Suppressor macrophage treated with lipopolysaccharide for 1 hour (primary cell): ENCODE data around the gene ZNF518A.

Experiments used
- DNase-seq, 3 donors: peaks; one replicate each; pipeline ENCODE4 v3.0.0-alpha.2; 2020 to 2022

The ZNF518A gene

GRCh38 chr10:96129387-96130325 lies at the start of gene ZNF518A:
Gene ZNF518A, plus strand, starts transcription at chr10:96130297. Its CDS starts 26,026 bp downstream, at chr10:96156323.
- peak; percentile 96 to 97 (median 97) for DNase-seq

GRCh38 chr10:96082153-96082552 lies 47.9 kb upstream of the ZNF518A start:
- no peak for DNase-seq

- DNase-seq = no peak
Observed at GRCh38 chr10:96082748-96083147, 47.3 kb upstream of the ZNF518A start.

GRCh38 chr10:96089116-96089515 lies 41.0 kb upstream of the ZNF518A start:
- peak in 1 of 3 donors; percentile 7 for DNase-seq

- DNase-seq = peak; percentile 95 to 97 (median 96)
Observed at GRCh38 chr10:96089670-96090462, 40.2 kb upstream of the ZNF518A start.

GRCh38 chr10:96090463-96090800 lies 39.7 kb upstream of the ZNF518A start:
- no peak for DNase-seq

GRCh38 chr10:96092999-96093767 lies 36.9 kb upstream of the ZNF518A start:
- DNase-seq = peak; percentile 11 to 45 (median 43)

- DNase-seq = no peak
Observed at GRCh38 chr10:96093948-96094347, 36.1 kb upstream of the ZNF518A start.

- DNase-seq = no peak
Observed at GRCh38 chr10:96096958-96097357, 33.1 kb upstream of the ZNF518A start.

- no peak for DNase-seq
Observed at GRCh38 chr10:96097865-96098264, 32.2 kb upstream of the ZNF518A start.

- DNase-seq = no peak
Observed at GRCh38 chr10:96107623-96108038, 22.5 kb upstream of the ZNF518A start.

GRCh38 chr10:96112531-96112930 lies 17.6 kb upstream of the ZNF518A start:
- DNase-seq = no peak

- DNase-seq = no peak
Observed at GRCh38 chr10:96118604-96119450, 11.3 kb upstream of the ZNF518A start.

GRCh38 chr10:96122824-96123223 lies 7.3 kb upstream of the ZNF518A start:
- no peak for DNase-seq

GRCh38 chr10:96124230-96125141 lies 5.6 kb upstream of the ZNF518A start:
- DNase-seq = peak in 1 of 3 donors; percentile 34

- DNase-seq = no peak
Observed at GRCh38 chr10:96125142-96125515, 5.0 kb upstream of the ZNF518A start.

GRCh38 chr10:96130326-96130995 lies 364 bp downstream of the ZNF518A start:
- peak; percentile 82 to 93 (median 87) for DNase-seq

- DNase-seq = peak in 2 of 3 donors; percentile 45 to 48
Observed at GRCh38 chr10:96131621-96132020, 1.5 kb downstream of the ZNF518A start.

- DNase-seq = no peak
Observed at GRCh38 chr10:96133135-96133534, 3.0 kb downstream of the ZNF518A start.

GRCh38 chr10:96136810-96137209 lies 6.7 kb downstream of the ZNF518A start:
- DNase-seq = no peak
